H1 (cell line): ENCODE data around the gene PLVAP. TPM values are rescaled to one million over a fixed set of nuclear protein-coding genes. Genes with fewer than 3 reads are reported as not detected.

Experiments
- CTCF ChIA-PET: fragments of 300-600 bp; sonication (Branson Sonifier 250); formaldehyde crosslinking; loops from one replicate; lab custom pipeline; 2021; ENCODE audit not compliant: partially characterized antibody; lab: Charles Lee
- POLR2A ChIA-PET: fragments of 300-600 bp; sonication (Branson Sonifier 250); formaldehyde crosslinking; loops from one replicate; lab custom pipeline; 2021; ENCODE audit warnings: inconsistent platforms; ENCODE audit not compliant: partially characterized antibody; lab: Charles Lee
- DNase-seq, 2 experiments: peaks; one replicate each; pipeline versions ENCODE4 v3.0.0 to v3.0.0-alpha.2; 2010 to 2022; ENCODE audit warnings: low spot score in 2 of 2, low read depth in 1 of 2, mixed read lengths in 1 of 2
- FAIRE-seq: peaks from 2 replicates; lab custom pipeline; 2011; peaks lifted over from hg19 to GRCh38; lab: Jason Lieb, UNC
- H2AFZ ChIP-seq: 2 replicates; pipeline ENCODE4 v1.8.1; 2012; ENCODE audit warnings: low read length, inconsistent platforms
- H2AK5ac ChIP-seq: 2 replicates; pipeline ENCODE4 v1.6.1; 2013; ENCODE audit warnings: low read depth, low read length
- H2BK120ac ChIP-seq: replicated peaks from 2 replicates; pipeline ENCODE3; 2013; ENCODE audit warnings: low read depth, low read length, inconsistent platforms
- H2BK12ac ChIP-seq: 2 replicates; pipeline ENCODE4 v1.6.1; 2013; ENCODE audit warnings: low read depth, low read length
- H2BK15ac ChIP-seq: 2 replicates; pipeline ENCODE4 v1.6.1; 2013; ENCODE audit warnings: low read length
- H2BK20ac ChIP-seq: 2 replicates; pipeline ENCODE4 v1.6.1; 2013; ENCODE audit warnings: low read length
- H2BK5ac ChIP-seq: 2 replicates; pipeline ENCODE4 v1.6.1; 2013; ENCODE audit warnings: low read depth, low read length
- H3K14ac ChIP-seq: 2 replicates; pipeline ENCODE4 v1.6.1; 2013; ENCODE audit warnings: inconsistent platforms; ENCODE audit not compliant: insufficient read length
- H3K18ac ChIP-seq: 2 replicates; pipeline ENCODE4 v1.6.1; 2013; ENCODE audit warnings: low read length; ENCODE audit errors: extremely low read depth
- H3K23ac ChIP-seq: 2 replicates; pipeline ENCODE4 v1.6.1; 2013; ENCODE audit warnings: inconsistent platforms; ENCODE audit not compliant: insufficient read length
- H3K23me2 ChIP-seq: 2 replicates; pipeline ENCODE4 v1.6.1; 2013; ENCODE audit warnings: low read depth, low read length
- H3K27ac ChIP-seq: 2 replicates; pipeline ENCODE4 v1.6.1; 2011; ENCODE audit warnings: low read depth, low read length, inconsistent platforms
- H3K27me3 ChIP-seq, 4 experiments: replicated peaks in 1 of 4; 1 replicate in 1 of 4; 2 replicates in 3 of 4; pipeline versions ENCODE4 v1.6.1 to v1.8.1; 2011 to 2013; ENCODE audit warnings: low read length in 3 of 4, mild to moderate bottlenecking in 3 of 4, inconsistent platforms in 2 of 4, mixed read lengths in 2 of 4, moderate library complexity in 1 of 4; ENCODE audit not compliant: control insufficient read depth in 3 of 4, insufficient read depth in 3 of 4; ENCODE audit errors: extremely low read depth in 1 of 4
- H3K36me3 ChIP-seq, 4 experiments: 2 replicates each; pipeline versions ENCODE4 v1.6.1 to v1.8.1; 2011 to 2013; ENCODE audit warnings: mild to moderate bottlenecking in 4 of 4, low read length in 3 of 4, moderate library complexity in 2 of 4, control low read depth in 1 of 4, inconsistent platforms in 1 of 4; ENCODE audit not compliant: insufficient read depth in 4 of 4, control insufficient read depth in 2 of 4
- H3K4ac ChIP-seq: replicated peaks from 2 replicates; pipeline ENCODE3; 2013; ENCODE audit warnings: low read length, low read depth, mixed read lengths, inconsistent platforms; ENCODE audit not compliant: insufficient read length
- H3K4me1 ChIP-seq, 4 experiments: replicated peaks in 1 of 4; 1 replicate in 1 of 4; 2 replicates in 3 of 4; pipeline versions ENCODE4 v1.6.1 to v1.8.1; 2011 to 2013; ENCODE audit warnings: low read length in 3 of 4, inconsistent platforms in 2 of 4, mixed read lengths in 1 of 4; ENCODE audit not compliant: insufficient read depth in 4 of 4, control insufficient read depth in 3 of 4
- H3K4me2 ChIP-seq, 2 experiments: 2 replicates each; pipeline versions ENCODE4 v1.6.1 to v1.8.1; 2011 to 2013; ENCODE audit warnings: low read depth in 2 of 2, low read length in 2 of 2, control low read depth in 1 of 2, inconsistent platforms in 1 of 2, mild to moderate bottlenecking in 1 of 2; ENCODE audit not compliant: insufficient read depth in 1 of 2
- H3K4me3 ChIP-seq, 4 experiments: fragments of 200-600, 300-600 bp in 1 of 4; sonication (generic), shearing (Covaris generic), sonication (Bioruptor Twin) in 1 of 4; 2 replicates each; pipeline versions ENCODE4 v1.5.1 to v1.8.1; 2011 to 2016; ENCODE audit warnings: low read length in 4 of 4, low read depth in 3 of 4, control low read depth in 2 of 4, inconsistent platforms in 2 of 4, mild to moderate bottlenecking in 2 of 4, mixed read lengths in 1 of 4, moderate library complexity in 1 of 4; ENCODE audit not compliant: insufficient read depth in 2 of 4; ENCODE audit errors: extremely low read depth in 1 of 4
- H3K56ac ChIP-seq: replicated peaks from 2 replicates; pipeline ENCODE3; 2013; ENCODE audit warnings: low read depth, mild to moderate bottlenecking, mixed read lengths, low read length, inconsistent platforms; ENCODE audit not compliant: insufficient read length
- H3K79me1 ChIP-seq: 2 replicates; pipeline ENCODE4 v1.6.1; 2013; ENCODE audit warnings: low read depth, low read length, control low read depth
- H3K79me2 ChIP-seq, 2 experiments: 2 replicates each; pipeline versions ENCODE4 v1.6.1 to v1.8.1; 2012 to 2013; ENCODE audit warnings: low read length in 2 of 2, mild to moderate bottlenecking in 2 of 2, inconsistent platforms in 1 of 2; ENCODE audit not compliant: insufficient read depth in 2 of 2, control insufficient read depth in 1 of 2
- H3K9ac ChIP-seq, 4 experiments: replicated peaks in 1 of 4; 1 replicate in 1 of 4; 2 replicates in 3 of 4; pipeline versions ENCODE4 v1.6.1 to v1.8.1; 2011 to 2013; ENCODE audit warnings: low read depth in 3 of 4, low read length in 3 of 4, control low read depth in 2 of 4, mild to moderate bottlenecking in 2 of 4, moderate library complexity in 2 of 4, inconsistent platforms in 1 of 4; ENCODE audit errors: extremely low read depth in 1 of 4
- H3K9me3 ChIP-seq, 2 experiments: 2 replicates each; pipeline versions ENCODE4 v1.6.1 to v1.8.1; 2012 to 2013; ENCODE audit warnings: mild to moderate bottlenecking in 2 of 2, moderate library complexity in 2 of 2, control low read depth in 1 of 2, inconsistent platforms in 1 of 2, low read depth in 1 of 2, low read length in 1 of 2, mixed read lengths in 1 of 2; ENCODE audit not compliant: insufficient read depth in 2 of 2
- H4K20me1 ChIP-seq, 2 experiments: replicated peaks in 1 of 2; 2 replicates each; pipeline versions ENCODE3 to v1.8.1; 2011 to 2013; ENCODE audit warnings: inconsistent platforms in 2 of 2, low read length in 2 of 2, mild to moderate bottlenecking in 1 of 2; ENCODE audit not compliant: insufficient read depth in 2 of 2, control insufficient read depth in 1 of 2
- H4K5ac ChIP-seq: 2 replicates; pipeline ENCODE4 v1.6.1; 2013; ENCODE audit warnings: low read length, low read depth, mixed read lengths, inconsistent platforms; ENCODE audit not compliant: insufficient read length
- H4K8ac ChIP-seq: 2 replicates; pipeline ENCODE4 v1.8.0; 2013; ENCODE audit warnings: mild to moderate bottlenecking, moderate library complexity, low read length, inconsistent platforms; ENCODE audit not compliant: insufficient read depth; ENCODE audit errors: extremely low read depth
- H4K91ac ChIP-seq: replicated peaks from 2 replicates; pipeline ENCODE3; 2013; ENCODE audit warnings: low read length, mixed read lengths, inconsistent platforms; ENCODE audit not compliant: insufficient read length
- ASH2L ChIP-seq: fragments of 200-600, 300-600 bp; sonication (generic); IDR thresholded peaks from one replicate; pipeline ENCODE4 v1.7.1; 2017; ENCODE audit warnings: low read length
- ATF3 ChIP-seq: IDR thresholded peaks from 2 replicates; pipeline ENCODE4 v1.6.1; 2011; ENCODE audit warnings: low read depth, mild to moderate bottlenecking, low read length; ENCODE audit not compliant: insufficient read depth
- CEBPB ChIP-seq: IDR thresholded peaks from 2 replicates; pipeline ENCODE4 v1.6.1; 2012; ENCODE audit warnings: low read depth, low read length
- E2F6 ChIP-seq: IDR thresholded peaks from 2 replicates; pipeline ENCODE4 v1.6.1; 2012; ENCODE audit warnings: inconsistent platforms
- MAX ChIP-seq: IDR thresholded peaks from 2 replicates; pipeline ENCODE4 v1.6.1; 2012; ENCODE audit warnings: inconsistent platforms
- RAD21 ChIP-seq, 2 experiments: IDR thresholded peaks in 1 of 2; conservative IDR thresholded peaks in 1 of 2; 2 replicates each; pipeline ENCODE4 v1.6.1; 2011; ENCODE audit warnings: low read depth in 2 of 2, low read length in 2 of 2, improper control_type of control experiment in 1 of 2, inconsistent platforms in 1 of 2, mild to moderate bottlenecking in 1 of 2, moderate library complexity in 1 of 2
- RXRA ChIP-seq: IDR thresholded peaks from 2 replicates; pipeline ENCODE4 v1.6.1; 2011; ENCODE audit warnings: low read depth, mild to moderate bottlenecking, low read length, moderate library complexity; ENCODE audit not compliant: insufficient read depth
- TAF1 ChIP-seq: IDR thresholded peaks from 2 replicates; pipeline ENCODE4 v1.6.1; 2011; ENCODE audit warnings: mild to moderate bottlenecking, low read depth, low read length
- YY1 ChIP-seq: IDR thresholded peaks from 2 replicates; pipeline ENCODE4 v1.6.1; 2011; ENCODE audit warnings: low read depth, mild to moderate bottlenecking, low read length
- WGBS, 2 experiments: shearing (Covaris generic) in 1 of 2; methylation state at CpG; one replicate each; pipeline versions ENCODE4 v1.1.6 to v1.1.7; 2013 to 2015; ENCODE audit warnings: low lambda C conversion rate in 2 of 2, mixed read lengths in 2 of 2, inconsistent platforms in 1 of 2, low coverage in 1 of 2, missing lambda C conversion rate in 1 of 2; ENCODE audit not compliant: insufficient replicate concordance in 2 of 2, insufficient coverage in 1 of 2, insufficient read length in 1 of 2; ENCODE audit errors: extremely low coverage in 1 of 2, missing lambda C conversion rate in 1 of 2; 5-methylcytosine and 5-hydroxymethylcytosine counted together
- polyA plus RNA-seq, 7 experiments: library from polyadenylated mRNA; depleted of rRNA in 3 of 7; stranded (reverse) in 5 of 7; unstranded in 2 of 7; fragments of >200 nt in 5 of 7; fragments of 200-250 nt in 2 of 7; gene quantifications; 1 replicate in 5 of 7; 2 replicates in 1 of 7; 4 replicates in 1 of 7; pipeline versions ENCODE4 v1.2.1 to v1.2.3, GENCODE V29; 2011 to 2013; ENCODE audit warnings: missing spikeins in 2 of 7, mixed read lengths in 2 of 7
- total RNA-seq: library from RNA; stranded (reverse); fragmentation: NEBNext Ultra II Directional; extraction: Animal tissue kit (Norgen Biotek cat#: 25700); gene quantifications from 2 replicates; pipeline ENCODE4 v1.2.1, GENCODE V29; 2021

PLVAP gene
- total and polyA plus RNA-seq, 2 of the 8 experiments (the other 6 are each of a cell fraction or from before 2014, with no cell fraction given): 0.32 TPM; not detected in 1

GRCh38 chr19:17340871-17341357 lies 36.2 kb downstream of the PLVAP start:
- peak overlapping the region; percentile 1 for H3K56ac ChIP-seq
- peaks cover 14% of the 10 kb centered on the region for H3K23me2 ChIP-seq
- no peak overlapping the region for H3K14ac ChIP-seq
- peak overlapping the region in 3 of 4 experiments; percentile 27 to 49 (median 35); a peak in 6 of 8 replicates for H3K4me3 ChIP-seq
- H3K4ac ChIP-seq: no peak overlapping the region
- H4K20me1 ChIP-seq: peaks cover 0 to 2% of the 10 kb centered on the region in 2 experiments
- CTCF ChIA-PET: interaction anchor here (0.5 to 13.5 kb wide), 6 partner anchors 10 to 262 kb away, joined by 3 to 153 read pairs (median 4); partner anchors contain the start of gene CCDC194
- FAIRE-seq: no peak
- H2AFZ ChIP-seq: no peak overlapping the region
- no peak overlapping the region for H2AK5ac ChIP-seq
- H3K79me1 ChIP-seq: peaks cover 3% of the 10 kb centered on the region
- H4K5ac ChIP-seq: peak overlapping the region; percentile 31
- H2BK120ac ChIP-seq: no peak overlapping the region
- H2BK15ac ChIP-seq: no peak overlapping the region
- POLR2A ChIA-PET: interaction anchor here (0.6 to 13.5 kb wide), 4 partner anchors 15 to 84 kb away, joined by 3 to 100 read pairs (median 4); partner anchors contain the start of gene DDA1
- no peak for DNase-seq
- 50% methylated on average over 13 of the region's 17 CpGs; no CpG with 5 or more reads in 1 of the 2 experiments for WGBS, 2 experiments
- no peak overlapping the region for H4K91ac ChIP-seq
- peaks cover 0 to 25% (median 19%) of the 10 kb centered on the region in 4 experiments; a peak in 5 of 7 replicates for H3K4me1 ChIP-seq
- H2BK20ac ChIP-seq: no peak overlapping the region
- no peak overlapping the region for H3K23ac ChIP-seq
- no peak overlapping the region; the same call in 1 of the 2 replicates for H2BK12ac ChIP-seq
- H3K79me2 ChIP-seq: no peaks in the 10 kb centered on the region
- H3K4me2 ChIP-seq: peak overlapping the region; percentile 17 to 71; a peak in 3 of 4 replicates
- H3K9ac ChIP-seq: peak overlapping the region in 1 of 4 experiments; percentile 5; a peak in 1 of 7 replicates
- H3K18ac ChIP-seq: peak overlapping the region; percentile 71; the same call in 1 of the 2 replicates
- H3K27me3 ChIP-seq: no peaks in the 10 kb centered on the region
- peak overlapping the region; percentile 75; the same call in 1 of the 2 replicates for H2BK5ac ChIP-seq
- no peak overlapping the region for H3K27ac ChIP-seq
- H4K8ac ChIP-seq: no peak overlapping the region
- H3K36me3 ChIP-seq: peaks cover 0 to 3% (median 0%) of the 10 kb centered on the region in 4 experiments; a peak in 1 of 8 replicates
- no peaks in the 10 kb centered on the region for H3K9me3 ChIP-seq
- peak; percentile 55; the same call in 1 of the 2 replicates for TF ChIP-seq TAF1
- TF ChIP-seq YY1: no peak
- TF ChIP-seq CEBPB: peak; percentile 46; the same call in 1 of the 2 replicates
- peak; percentile 42; the same call in 1 of the 2 replicates for TF ChIP-seq MAX
- peak; percentile 23 to 54; a peak in 2 of 4 replicates for TF ChIP-seq RAD21 (IDR thresholded peaks at IDR 0.05 in 1 of 2, conservative IDR thresholded peaks at IDR 0.05 in 1 of 2; ENCODE audit: low read depth in 2 of 2, low read length in 2 of 2)
- TF ChIP-seq ATF3: no peak
- peak; percentile 39 for TF ChIP-seq ASH2L
- peak; percentile 62 for TF ChIP-seq E2F6
- no peak for TF ChIP-seq RXRA
